CD4-positive, alpha-beta T cell treated with Interleukin-2 at 100 ng/mL for 4 hours (primary cell): Measurements from ENCODE around the gene ANO2.

ENCODE experiments used
- DNase-seq: peaks from one replicate; pipeline ENCODE4 v3.0.0-alpha.2; 2020; ENCODE audit warnings: low spot score

Gene ANO2

DNA sequence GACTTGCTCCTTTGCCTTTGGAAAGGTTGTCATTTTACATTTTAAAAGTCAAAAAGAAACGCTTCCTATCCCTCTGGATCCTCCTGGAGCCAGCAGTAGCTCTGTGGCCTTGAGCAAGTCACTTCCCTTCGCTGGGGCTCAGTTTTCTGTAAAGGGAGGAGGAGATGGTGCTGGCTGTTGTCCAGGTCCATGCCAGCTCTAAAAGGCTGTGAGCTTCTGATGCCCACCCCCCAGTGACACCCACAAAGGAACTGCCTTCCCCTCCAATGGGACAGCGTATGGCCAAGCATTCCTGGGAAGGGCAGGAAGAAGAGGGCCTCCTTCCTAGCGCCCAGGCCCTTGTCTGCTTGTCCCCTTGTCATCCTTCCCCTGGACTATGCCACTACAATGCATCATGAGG lies 431.7 kb downstream of the ANO2 start:
- DNase-seq = no peak
